ENCODE data around the gene MKS1. TPM values are rescaled to one million over a fixed set of nuclear protein-coding genes. Genes with fewer than 3 reads are reported as not detected.

MKS1 gene
- total RNA-seq, 4 donors from 2014 or later, result 2.2 to 6.7 (median 2.8) TPM

DNA sequence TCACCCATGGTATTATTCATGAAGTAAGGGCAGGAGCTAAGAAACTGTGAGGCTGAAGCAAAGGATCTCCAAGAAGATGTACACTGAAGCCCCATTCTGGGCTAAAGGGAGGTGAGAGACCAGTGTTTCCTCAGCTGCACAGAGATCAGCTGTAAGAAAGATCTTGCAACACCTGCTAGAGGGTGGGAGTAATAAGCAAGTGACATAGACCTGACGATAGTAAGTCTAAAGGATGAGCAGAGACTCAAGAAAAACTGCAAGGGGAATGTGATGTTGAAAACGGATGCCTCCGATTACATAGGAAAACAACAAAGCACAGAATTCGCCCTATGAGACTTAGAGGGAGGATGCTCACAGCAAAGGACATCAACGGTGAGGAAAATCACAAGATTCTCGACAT is 52.4 kb downstream of the MKS1 start, which contains the start of gene OR4D2:
TSS of gene OR4D2 (plus strand) at position 301 of the 400 bp plus-strand sequence. CDS start 2,674 bp downstream, outside the sequence.
- Histone ChIP-seq H3K27me3 (peaks cover 0 to 19% (median 4%) of the 10 kb centered on the region in 3 donors), H3K4me1 (no peaks in the 10 kb centered on the region), H3K27ac (no peak within 1 kb of the TSS), H3K4me3 (no peak within 1 kb of the TSS), H3K9me3 (no peaks in the 10 kb centered on the region), H3K36me3 (no peaks in the 10 kb centered on the region)
- DNase-seq (no peak), ATAC-seq (no peak)
- no peak for TF ChIP-seq POLR2A (IDR thresholded peaks at IDR 0.05)
- TF ChIP-seq CTCF (IDR thresholded peaks at IDR 0.05 in 4 of 5, conservative IDR thresholded peaks at IDR 0.05 in 1 of 5), result no peak
- intact Hi-C loops (cut with DNase I; ENCODE audit: low total_unique reads), result no loop called here
- in situ Hi-C loops (cut with MboI; ENCODE audit: low sequenced_read_pairs in 4 of 4), result no loop called here

GRCh38 chr17:58165981-58166380 is 53.1 kb downstream of the MKS1 start:
- Histone ChIP-seq H3K27ac (no peak overlapping the region), H3K27me3 (peaks cover 0 to 19% (median 4%) of the 10 kb centered on the region in 3 donors)
- intact Hi-C loops (cut with DNase I; ENCODE audit: low total_unique reads), result no loop called here

DNA sequence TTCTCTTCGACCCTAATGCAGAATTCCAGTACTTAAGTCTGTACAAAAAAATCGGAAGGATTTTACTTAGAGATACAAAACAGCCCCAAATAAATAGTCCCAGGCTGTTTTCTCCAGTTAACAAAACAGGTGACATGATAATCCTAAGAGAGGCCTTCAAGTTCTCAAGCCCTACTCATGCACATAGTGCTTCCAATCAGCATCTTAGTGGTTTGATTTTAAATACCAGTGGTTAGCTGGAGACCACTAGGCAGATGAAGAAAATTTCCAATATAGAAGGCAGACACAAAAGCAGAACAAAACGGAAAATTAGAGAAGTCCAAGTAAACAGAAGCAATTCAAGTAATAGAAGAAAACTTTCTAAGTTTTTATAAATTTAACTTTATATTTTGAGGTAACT is 57.5 kb downstream of the MKS1 start:
- H3K4me3 ChIP-seq, result no peak overlapping the region
- in situ Hi-C loops (cut with MboI; ENCODE audit: low sequenced_read_pairs in 4 of 4), result no loop called here
- peaks cover 7 to 42% (median 23%) of the 10 kb centered on the region in 3 donors for H3K27me3 ChIP-seq
- H3K36me3 ChIP-seq, result no peaks in the 10 kb centered on the region
- peaks cover 0 to 5% of the 10 kb centered on the region in 2 donors for H3K4me1 ChIP-seq
- TF ChIP-seq POLR2A (IDR thresholded peaks at IDR 0.05) (no peak), CTCF (IDR thresholded peaks at IDR 0.05 in 4 of 5, conservative IDR thresholded peaks at IDR 0.05 in 1 of 5) (no peak)
- intact Hi-C loops (cut with DNase I; ENCODE audit: low total_unique reads), result no loop called here
- H3K9me3 ChIP-seq, result no peaks in the 10 kb centered on the region
- ATAC-seq (no peak), DNase-seq (no peak)
- H3K27ac ChIP-seq, result no peak overlapping the region

More at GRCh38 chr17:58165981-58166380, 53.1 kb downstream of the MKS1 start:
- Histone ChIP-seq H3K9me3 (no peaks in the 10 kb centered on the region), H3K4me3 (no peak overlapping the region), H3K36me3 (no peaks in the 10 kb centered on the region), H3K4me1 (no peaks in the 10 kb centered on the region)
- TF ChIP-seq POLR2A (IDR thresholded peaks at IDR 0.05) (no peak), CTCF (IDR thresholded peaks at IDR 0.05 in 4 of 5, conservative IDR thresholded peaks at IDR 0.05 in 1 of 5) (no peak)
- DNase-seq (no peak), ATAC-seq (no peak)
- in situ Hi-C loops (cut with MboI; ENCODE audit: low sequenced_read_pairs in 4 of 4), result no loop called here

- no peak for TF ChIP-seq POLR2A (IDR thresholded peaks at IDR 0.05)
- no peak for TF ChIP-seq CTCF (IDR thresholded peaks at IDR 0.05 in 4 of 5, conservative IDR thresholded peaks at IDR 0.05 in 1 of 5)
- Histone ChIP-seq H3K9me3 (no peaks in the 10 kb centered on the region), H3K36me3 (no peaks in the 10 kb centered on the region), H3K27me3 (peaks cover 19 to 35% (median 35%) of the 10 kb centered on the region in 3 donors), H3K4me1 (peaks cover 0 to 5% of the 10 kb centered on the region in 2 donors), H3K27ac (no peak overlapping the region), H3K4me3 (no peak overlapping the region)
- no peak for DNase-seq
- intact Hi-C loops (cut with DNase I; ENCODE audit: low total_unique reads), result no loop called here
- in situ Hi-C loops (cut with MboI; ENCODE audit: low sequenced_read_pairs in 4 of 4), result no loop called here
- no peak for ATAC-seq
Observed at GRCh38 chr17:58158181-58158580, 60.9 kb downstream of the MKS1 start.

Data from gastrocnemius medialis (tissue), 4 donors.